IPS DF 19.7 (cell line): ENCODE results near the gene LRRC36.
"Not testable (repeated sequence)": the region's sequence is repeated elsewhere in the genome, so short reads cannot be mapped to it uniquely, and the experiment has no call there.

Experiments
- DNase-seq: peaks from one replicate; pipeline ENCODE4 v3.0.0-alpha.2; 2013; ENCODE audit warnings: low read depth, low spot score

LRRC36 gene

DNA sequence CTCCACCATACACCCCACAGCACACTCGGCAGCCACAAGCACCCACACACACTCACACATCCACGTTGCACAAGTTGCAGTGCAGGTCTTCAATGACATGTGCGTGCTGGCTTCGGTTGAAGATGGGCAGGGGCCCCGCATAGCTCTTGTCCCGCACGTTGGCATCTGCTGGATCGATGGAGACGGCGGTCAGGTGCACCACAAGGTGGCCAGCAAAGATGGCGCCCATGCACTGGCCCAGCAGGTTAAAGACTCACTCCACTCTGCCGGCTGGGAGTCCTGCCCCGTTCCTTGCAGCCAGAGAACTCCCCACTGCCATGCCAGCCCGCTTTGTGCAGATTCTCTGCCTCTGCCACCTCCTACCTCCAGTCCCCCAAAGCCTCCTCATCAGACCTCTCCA lies 74.3 kb downstream of the LRRC36 start:
- no peak for DNase-seq

DNA sequence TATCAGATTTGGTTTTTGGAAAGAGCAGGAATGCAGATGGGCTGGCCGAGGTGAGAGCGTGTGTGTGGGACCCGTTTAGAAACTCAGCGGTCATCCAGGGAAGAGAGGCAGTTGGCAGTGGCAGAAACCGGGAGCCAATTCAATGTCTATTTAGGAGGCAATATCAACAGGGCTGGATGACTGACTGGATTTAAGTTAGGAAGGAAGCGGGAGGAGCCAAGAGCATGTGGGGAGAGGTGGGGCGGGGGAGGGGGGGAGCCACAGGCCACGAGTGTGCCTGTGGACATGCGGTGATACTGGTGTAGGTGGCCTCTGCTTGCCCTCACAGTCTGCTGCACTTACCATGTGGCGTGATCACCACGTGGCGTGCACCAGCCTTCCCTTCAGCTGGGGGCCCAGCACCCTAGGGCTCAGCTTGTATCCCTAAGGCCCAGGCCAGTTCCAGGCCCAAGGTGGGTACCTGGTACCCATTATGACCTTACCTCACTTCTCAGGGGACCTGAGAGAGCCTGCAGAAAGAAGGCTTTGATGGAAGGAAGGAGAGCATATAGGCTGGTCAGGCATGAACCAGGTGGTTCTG lies 77.5 kb downstream of the LRRC36 start:
- no peak for DNase-seq

DNA sequence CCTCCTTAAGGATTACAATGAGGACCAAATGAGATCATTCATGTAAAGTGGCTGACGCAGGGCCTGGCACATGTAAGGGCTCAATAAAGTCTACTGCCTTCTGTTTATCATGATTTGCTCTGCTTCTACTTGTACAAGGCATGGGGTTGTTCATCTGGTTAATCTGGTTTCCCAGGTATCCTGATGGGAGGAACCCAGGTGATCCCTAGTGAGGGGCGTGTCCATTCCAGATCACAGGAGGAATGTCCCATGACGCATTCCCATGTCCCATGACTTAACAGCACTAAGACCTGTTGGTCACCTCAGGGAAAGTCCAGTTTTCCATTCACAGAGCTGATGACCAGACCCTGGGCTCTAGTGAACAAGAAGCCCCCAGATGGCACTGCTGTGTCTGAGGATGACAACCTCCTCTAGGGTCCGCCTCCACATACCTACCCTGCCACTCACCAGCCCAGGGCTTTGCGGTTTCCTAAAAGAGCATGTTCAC lies 78.2 kb downstream of the LRRC36 start:
- no peak for DNase-seq

DNA sequence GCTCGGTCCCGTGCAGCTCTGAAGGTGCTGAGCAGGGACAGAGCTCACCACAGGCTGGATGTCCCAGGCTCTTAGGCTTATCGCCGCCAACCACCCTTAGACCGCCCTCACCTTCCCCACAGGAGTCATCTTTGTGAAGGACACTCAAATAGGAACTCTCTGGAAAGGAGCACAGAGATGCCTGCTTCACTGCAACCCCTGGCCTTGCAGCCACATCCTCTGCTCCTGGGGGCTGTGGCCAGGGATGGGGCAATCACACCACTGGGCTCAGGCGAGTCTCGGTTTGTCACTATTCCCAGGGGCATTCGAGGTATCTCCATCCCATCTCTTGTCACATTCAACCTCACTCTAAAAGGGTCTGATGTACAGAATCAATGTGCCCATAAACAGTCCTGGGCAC lies 78.7 kb downstream of the LRRC36 start:
- no peak for DNase-seq

DNA sequence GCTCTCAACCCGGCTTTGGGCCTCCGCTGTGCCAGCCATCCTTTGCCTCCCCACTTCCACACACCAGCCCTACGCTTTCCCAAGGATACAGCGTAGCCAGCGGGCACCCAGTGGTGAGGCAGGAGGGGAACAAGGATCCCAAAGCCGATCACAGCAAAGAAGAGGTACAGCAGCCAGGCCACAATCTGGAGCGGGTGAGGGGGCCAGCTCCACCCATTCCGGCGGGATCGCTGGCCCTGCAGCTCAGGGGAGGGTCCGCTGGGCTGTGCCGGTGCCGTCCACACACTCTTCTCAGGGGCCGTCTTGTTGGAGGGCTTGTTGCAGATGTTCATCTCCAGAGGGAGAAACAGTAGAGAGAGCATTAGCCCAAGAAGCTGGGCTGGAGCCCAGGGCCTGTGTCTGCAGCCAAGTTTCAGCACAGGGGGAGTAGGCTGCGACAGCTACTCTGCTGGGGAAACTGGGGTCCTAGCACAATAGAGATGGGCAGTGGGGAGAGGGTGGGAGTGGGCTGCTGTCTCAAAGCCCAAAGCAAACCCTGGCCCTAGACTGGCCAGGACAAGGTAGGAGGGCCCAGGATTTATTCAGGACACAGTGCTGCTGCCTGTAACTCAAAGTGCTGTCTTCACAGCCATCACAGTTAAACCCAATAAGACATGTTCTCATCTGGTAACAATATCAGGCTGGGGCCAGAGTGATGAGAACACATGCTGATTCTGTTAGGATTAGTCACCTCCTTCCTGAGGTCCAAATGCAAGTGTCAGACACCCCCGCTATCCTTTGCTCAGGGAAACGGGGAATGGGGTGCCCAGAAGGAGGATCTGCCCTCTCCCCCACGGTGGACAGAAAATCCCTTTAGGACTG lies 79.7 kb downstream of the LRRC36 start:
- no peak for DNase-seq

DNA sequence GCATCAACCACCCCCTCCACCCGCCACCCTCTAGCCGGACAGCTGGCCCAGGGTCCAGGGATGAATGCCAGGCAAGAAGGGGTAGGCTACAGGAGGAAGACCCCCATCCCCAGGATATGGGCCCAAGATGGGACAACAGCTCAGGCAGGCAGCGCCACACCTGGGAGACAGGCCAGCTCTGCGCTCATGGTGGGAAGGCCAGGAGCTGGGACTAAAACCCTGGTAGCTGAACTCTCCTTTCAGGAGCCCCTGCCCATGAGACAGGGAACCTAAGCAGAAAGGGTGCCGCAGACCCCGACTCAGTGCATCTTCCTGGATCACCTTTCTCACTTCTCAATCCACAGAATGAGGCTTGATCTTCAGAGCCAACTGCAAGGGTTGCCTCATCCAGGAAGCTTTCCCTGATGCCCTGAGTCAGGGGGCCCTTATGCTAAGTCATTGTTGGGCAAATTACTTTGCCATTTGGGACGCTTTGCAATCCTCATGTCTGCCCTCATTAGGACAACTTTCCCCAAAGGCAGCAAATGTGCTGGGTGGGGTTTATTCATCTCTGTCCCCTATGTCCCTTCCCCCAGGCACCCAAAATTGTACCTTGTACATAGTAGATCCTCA lies 80.7 kb downstream of the LRRC36 start:
- no peak for DNase-seq

DNA sequence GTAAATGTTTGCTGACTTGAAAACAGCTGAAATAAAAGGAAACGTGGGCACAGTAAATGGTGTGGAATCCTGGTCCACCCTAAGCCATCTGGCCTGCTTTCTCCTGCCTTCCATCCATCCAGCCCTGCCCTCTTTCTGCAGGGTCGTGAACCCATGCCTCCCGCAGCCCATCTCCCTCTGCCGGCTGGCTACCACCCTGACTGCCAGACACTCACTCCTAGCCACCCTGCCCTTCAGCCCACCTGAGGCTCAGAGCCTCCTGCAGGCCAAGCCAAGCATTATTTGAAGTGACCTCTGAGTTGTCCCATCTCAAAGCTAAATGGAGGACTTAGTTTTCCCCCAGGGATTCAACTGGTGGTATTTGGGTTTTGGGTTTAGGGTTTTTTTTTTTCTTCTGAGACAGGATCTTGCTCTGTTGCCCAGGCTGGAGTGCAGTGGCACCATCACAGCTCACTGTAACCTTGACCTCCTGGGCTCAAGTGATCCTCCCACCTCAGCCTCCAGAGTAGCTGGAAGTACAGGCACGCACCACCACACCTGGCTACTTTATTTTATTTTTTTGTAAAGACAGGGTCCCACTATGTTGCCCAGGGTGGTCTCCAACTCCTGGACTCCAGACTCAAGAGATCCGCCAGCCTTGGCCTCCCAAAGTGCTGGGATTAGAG lies 81.3 kb downstream of the LRRC36 start:
- DNase-seq: no peak

DNA sequence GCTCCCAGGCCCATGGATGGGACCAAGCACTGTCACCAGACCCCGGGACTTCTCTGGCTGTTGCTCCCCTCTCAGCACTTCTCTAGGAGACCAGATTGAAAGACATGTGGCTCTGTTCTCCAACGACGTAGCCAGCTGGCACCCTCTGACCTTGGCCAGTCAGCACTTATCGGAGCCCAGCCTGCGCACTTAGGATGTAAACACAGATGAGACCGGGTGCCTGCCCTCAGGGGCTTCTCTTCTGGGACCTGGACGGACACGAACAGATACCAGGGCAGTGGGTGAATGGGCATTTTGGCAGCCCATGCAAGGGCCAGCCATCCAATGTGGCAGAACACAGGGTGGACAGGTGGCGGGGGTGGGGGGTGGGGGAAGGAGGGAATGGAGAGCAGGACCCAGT lies 83.0 kb downstream of the LRRC36 start:
- DNase-seq: no peak

DNA sequence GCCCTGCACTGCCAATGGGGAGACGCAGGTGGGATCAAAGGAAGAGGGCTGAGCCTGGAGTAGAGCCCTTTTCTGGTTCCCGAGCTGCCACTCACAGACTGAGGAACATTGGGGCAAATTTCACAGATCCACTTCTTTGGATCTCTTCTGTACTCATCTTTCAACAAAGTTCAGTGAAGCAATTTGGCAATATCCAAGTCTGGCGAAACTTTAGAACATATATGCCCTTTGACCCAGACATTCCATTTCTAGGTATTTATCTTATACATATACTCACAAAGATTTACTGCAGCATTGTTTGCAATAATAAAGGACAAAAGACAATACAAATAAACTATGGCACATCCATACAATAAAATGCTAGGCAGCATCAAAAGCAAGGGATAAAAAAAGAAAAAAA lies 84.7 kb downstream of the LRRC36 start:
- no peak for DNase-seq

DNA sequence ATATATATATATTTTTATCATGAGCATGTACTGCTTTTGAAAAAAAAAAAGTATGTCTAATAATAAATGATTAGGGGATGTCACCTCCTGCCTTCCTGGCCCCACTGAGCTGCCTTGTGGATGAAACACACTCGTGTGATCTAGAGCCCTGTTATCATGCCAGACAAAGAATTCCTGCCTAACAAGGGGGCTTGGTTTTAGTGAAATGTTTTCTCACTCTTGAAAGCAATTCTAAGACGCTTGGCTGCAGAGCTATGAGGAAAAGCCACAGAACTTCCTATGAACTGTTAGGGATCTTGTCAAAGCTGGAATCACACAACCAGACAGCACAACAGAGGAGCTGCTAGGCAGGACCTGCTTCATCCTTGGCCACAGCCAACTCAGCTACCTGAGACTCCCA lies 85.7 kb downstream of the LRRC36 start:
- no peak for DNase-seq

DNA sequence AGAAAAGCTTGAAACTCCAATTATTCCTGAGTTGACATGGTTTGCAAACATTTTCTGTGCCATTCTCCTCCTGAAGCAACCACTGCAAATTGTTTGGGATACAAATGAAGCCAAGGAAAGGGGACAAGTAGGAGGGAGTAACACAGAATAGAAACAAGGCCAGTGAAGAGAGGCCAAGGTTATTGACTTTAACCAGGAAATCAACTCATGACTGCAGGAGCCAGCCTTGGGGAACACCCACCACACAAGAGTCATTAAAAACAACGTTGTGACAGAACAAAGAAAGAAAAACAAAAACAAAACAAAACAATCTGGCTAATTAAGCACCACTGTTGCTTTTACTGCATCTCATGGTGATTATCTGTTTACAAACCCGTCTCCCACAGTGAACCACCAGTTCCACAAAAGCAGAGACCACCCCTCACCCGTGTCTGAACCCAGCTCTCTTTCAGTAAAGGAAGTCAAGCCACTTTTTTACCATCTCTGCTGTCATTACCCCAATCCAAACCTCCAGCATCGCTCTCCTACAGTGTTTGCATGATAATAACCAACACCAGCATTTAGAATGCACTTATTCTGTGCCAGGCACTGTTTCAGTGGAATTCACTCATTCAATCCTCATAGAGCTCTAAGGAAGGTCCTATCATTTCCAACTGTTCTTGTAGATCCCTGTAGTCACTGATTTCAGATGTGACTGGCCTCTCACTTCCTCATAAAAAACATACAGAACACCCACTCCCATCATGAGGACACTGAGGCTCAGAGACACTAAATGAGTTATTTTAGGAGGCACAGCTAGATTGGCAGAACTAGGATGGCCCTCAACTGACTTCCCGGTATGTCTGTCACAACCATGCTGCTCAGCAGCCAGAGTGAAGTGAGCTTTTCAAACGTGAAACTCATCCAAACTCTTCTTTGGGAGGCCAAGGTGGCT lies 87.6 kb downstream of the LRRC36 start:
- DNase-seq: no peak

DNA sequence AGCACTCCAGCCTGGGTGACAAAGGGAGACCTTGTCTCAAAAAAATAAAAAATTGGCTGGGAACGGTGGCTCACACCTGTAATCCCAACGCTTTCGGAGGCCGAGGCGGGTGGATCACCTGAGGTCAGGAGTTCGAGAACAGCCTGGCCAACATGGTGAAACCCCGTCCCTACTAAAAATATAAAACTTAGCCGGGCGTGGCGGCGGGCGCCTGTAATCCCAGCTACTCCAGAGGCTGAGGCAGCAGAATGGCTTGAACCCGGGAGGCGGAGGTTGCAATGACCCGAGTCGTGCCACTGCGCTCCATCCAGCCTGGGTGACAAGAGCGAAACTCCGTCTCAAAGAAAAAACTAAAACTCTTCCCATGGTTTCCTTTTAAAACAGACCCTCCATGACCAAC lies 88.8 kb downstream of the LRRC36 start:
- not testable (repeated sequence) for DNase-seq

DNA sequence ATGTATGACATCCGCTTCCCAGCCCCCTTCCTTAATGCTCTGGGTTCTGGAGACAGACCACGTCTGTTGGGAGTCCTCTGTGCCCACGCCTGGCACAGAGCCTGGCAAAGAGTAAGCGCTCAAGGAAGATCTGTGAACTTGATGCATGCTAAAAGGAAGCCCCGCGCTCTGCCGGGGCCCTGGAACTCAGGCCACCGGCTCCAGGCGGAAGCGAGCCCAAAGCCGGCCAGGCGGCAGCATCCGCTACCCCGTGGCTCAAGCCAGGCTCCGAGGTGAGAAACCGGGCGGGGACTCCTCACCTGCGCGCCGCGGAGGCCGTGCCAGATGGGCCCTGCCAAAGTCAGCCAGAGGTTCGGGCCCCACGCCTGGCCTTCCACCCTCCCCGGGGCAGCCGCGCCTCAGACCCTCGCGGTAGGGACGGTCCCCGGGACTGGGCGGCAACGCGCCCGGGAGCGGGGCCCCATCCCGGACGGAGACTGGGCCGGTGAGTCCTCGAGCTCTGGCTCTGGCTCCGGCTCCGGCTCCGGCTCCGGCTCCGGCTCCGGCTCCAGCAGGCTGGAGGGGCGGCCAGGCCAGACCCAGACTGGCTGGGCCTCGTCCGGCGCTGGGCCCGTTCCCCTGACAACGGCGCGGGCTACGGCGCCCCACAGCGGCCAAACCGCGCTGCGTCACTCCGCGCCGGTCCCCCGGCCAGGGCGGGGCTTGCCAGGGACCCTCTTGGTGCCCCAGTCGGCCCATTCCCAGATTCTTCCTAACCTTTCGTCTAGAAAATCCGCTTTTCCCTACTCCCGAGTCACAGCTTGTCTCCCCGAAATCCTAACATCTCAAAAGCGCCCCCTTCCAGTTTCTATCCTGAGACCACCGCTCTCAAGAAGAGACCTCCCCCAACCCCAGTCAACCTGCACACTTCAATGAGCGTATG lies 89.5 kb downstream of the LRRC36 start, which contains the start of gene ZDHHC1:
Gene ZDHHC1, minus strand, starts transcription at position 606 of the 922 bp plus-strand sequence. CDS start 8,702 bp downstream, outside the sequence.
- DNase-seq: no peak

DNA sequence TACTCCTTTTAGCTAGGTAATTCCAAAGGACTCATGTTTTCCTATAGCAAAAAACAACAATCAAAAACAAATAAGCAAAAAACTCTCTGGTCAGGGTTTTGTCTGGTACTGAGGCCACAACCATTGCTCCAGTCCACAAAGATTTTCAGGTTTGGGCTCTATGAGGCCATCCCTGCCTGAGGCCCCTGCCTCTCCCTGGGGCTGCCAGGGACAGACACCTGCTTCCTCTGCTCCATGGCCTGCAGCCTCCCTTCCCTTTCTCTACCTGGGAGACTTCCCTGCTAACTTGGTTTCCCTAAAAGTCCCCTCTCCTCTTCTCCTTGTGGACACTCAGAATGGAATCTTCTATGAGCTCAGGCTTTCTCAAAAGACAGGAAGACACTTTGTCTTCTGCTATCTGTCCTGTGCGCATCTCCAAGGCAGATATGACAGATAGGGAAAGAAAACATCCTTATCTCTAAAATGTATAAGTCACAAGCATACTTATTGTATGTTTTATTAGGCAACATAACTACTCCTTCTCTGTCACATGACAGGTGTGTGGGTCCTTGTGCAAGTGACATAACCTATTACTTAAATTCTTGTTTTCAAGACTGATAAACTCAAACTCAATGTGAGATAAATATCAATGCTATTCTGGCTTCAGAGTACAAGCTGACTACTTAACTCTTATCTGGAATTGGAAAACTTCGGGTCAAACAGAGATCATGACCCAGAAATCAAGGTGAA lies 90.9 kb downstream of the LRRC36 start:
- no peak for DNase-seq

DNA sequence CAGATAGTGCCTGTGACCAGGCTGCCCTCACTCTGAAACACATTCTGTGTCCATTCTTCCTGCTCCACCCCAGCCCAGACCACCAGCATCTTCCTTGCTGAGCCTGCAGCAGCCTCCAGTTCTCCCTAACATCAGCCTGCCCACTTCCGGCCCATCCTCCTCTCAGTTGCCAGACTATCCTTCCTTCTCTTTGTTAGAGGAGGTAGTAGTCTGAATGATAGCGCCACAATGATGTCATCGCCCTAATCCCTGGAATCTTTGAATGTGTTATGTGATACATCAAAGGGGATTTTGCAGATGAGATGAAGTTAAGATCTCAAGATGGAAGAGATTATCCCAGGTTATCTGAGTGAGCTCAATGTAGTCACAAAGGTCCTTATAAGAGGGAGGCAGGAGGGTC lies 92.9 kb downstream of the LRRC36 start:
- DNase-seq: no peak

DNA sequence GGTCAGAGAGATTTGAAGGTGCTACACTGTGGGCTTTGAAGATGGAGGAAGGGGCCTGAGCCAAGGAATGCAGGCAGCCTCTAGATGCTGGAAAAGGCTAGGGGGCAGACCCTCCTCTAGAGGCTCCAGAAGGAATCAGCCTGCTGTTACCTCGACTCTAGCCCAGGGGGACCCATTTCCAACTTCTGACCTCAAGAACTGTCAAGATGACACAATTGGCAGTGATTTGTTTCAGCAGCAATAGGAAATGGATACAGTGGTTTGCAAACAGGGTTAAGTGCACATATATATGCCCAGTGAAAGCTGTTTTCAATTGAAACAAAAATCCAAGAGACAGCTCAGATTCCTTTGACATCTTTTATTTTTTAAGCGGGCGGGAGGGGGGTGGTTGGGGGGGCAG lies 93.3 kb downstream of the LRRC36 start:
- no peak for DNase-seq

DNA sequence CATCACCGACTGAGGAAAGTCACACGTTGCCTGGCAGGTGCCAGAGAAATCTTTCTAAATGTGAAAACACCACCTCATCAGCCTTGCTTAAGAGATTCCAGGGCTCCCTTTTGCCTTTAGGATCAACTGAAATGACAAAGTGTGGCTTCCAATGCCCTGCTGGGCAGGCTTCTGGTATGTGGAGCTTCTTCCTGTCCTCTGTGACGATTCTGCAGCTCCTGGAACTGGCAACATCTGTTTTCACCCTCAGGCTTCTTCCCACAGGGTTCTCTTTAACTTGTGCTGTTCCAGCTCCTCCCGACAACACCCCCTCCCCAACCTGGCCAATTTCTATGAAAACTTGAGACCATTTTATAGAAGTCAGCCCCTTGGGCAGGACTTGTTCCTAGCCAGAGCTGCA lies 94.4 kb downstream of the LRRC36 start:
- DNase-seq: no peak

DNA sequence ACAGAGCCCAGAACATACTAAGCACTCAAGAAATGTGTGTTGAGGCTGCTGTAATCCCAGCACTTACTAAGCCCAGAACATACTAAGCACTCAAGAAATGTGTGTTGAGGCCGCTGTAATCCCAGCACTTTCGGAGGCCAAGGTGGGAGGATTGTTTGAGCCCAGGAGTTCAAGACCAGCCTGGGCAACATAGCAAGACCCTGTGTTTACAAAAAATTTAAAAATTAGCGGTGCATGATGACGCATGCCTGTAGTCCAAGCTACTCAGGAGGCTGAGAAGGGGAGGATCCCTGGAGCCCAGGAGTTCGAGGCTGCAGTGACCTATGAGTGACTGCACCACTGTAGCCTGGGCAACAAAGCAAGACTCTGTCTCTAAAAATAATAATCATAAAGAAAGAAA lies 96.4 kb downstream of the LRRC36 start:
- DNase-seq: no peak

DNA sequence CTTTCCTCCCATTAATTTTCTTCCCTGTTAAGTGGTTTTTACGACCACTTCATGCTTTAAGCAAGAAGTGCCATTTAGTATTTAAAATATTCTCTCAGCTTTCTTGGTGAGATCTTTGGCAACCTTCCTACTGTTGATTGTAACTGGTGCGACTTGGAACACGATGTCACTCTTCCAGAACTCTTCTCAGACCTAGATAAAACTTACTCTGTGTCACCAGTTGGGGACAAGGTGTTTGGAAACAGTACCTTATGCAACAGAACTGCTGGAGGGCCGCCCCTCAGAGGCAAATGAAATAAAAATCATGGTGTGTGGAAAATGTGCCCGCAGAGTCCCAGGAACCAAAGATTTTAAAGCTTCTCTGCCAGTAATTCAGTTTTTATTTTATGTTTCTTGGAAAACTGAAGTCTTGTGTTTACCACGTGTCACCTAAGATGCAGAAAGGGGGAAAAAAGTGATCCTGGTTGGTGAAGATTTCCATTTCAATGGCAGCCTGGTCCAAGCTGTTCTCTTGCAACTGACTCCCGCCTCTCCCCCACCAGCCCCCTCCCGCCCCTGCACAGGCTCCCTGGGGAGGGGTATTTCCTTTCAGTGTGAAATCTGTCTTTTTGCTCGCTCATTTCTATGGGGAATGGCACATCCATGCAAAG lies 97.1 kb downstream of the LRRC36 start:
- DNase-seq: no peak
